ENCODE measurements around the gene CDH4.

CDH4 gene

DNA sequence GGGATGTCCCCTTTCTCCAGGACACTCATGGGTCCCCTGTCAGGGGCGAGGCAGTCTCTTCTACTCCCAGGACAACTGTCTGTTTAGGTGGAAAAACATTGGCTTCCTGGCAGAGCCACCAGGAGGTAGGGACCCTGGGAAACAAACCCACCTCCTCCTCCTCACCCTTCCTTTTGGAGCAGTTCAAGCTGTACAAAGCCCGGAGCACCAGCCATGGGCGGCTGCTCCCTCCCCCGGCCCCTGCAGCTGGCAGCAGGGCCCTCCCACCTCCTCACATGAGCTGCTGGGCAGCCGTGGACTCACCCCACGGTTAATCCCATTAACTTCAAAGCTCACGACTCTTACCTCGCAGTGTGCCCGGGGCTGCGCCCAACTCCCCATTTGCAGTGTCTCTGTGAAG is 48.6 kb downstream of the CDH4 start:
- DNase-seq (ENCODE audit: low read depth in 2 of 2) = no peak

DNA sequence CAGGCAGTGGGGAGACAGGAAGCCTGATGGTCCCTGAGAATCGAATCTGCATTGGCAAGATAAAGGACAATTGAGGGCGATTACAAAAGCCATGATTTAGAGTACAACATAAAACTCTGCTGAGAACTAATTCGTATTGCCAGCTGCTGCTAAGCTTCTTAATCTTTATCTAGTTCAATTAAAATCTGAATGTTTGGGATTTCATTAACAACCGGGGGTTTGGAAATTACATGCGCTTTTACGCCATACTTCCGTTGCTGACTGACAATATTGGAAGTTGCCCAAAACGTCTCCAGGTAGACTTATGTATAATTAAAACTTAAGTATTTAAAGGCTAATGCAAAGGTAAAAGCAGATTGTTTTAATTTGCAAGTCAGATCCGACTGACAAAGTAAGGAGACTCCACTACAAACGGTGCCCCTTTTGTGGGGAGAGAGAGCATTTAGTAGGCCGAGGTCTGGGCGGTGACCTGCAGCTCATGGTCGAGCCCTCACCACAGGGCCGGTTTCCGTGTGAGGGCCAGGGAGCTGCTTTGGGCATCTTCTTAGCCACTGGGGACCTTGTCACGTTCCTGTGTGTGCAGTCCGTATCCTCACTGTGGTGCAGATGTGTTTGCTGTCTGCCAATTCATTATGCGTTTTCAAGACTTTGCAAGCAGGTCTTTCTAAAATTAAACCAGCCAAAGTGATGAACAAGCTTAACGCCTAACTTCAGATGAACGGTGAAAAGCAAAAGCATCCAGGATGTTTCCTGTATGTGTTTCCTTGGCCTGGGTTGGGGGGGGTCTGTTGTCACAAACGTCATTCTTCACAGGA is 49.9 kb downstream of the CDH4 start:
- no peak for DNase-seq (ENCODE audit: low read depth in 2 of 2)

DNA sequence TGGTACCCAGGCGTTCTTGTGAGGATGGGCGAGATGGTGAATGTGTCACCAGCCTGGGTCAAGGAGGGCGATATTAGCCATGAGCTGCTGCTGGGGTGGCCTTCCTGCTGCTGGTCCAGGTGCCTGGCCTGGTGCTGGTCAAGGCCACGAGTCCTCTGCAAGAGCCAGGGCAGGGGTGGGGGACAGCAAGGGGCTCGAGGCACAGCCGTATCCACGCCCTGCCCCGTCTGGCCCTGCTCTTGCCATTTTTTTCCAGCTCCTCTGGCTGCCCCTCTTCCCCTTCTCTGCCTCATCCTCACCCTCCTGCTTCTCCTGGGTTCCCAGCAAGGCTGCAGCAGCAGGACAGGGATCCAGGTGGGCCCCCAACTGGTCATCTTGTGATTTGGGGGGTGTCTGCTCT is 51.2 kb downstream of the CDH4 start:
- no peak for DNase-seq (ENCODE audit: low read depth in 2 of 2)

DNA sequence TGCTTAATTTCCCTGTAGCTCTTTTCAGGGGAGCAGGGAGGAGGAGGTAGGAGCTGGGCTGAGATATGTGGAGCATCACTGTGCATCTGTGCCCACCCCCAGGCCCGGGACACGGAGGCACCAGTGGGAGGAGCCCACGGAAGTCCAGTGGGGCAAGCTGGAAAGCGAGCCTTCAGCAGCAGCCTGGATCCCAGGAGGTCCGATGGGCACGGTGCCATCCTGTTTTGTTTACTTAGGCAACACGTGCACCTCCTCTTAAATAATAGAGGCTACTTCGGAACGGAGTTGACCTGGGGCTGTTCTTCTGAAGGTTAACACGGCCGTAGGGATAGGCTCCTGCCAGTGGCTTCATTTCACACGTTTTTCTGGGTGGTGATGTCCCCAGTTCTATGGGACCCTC is 51.6 kb downstream of the CDH4 start:
- no peak for DNase-seq (ENCODE audit: low read depth in 2 of 2)

DNA sequence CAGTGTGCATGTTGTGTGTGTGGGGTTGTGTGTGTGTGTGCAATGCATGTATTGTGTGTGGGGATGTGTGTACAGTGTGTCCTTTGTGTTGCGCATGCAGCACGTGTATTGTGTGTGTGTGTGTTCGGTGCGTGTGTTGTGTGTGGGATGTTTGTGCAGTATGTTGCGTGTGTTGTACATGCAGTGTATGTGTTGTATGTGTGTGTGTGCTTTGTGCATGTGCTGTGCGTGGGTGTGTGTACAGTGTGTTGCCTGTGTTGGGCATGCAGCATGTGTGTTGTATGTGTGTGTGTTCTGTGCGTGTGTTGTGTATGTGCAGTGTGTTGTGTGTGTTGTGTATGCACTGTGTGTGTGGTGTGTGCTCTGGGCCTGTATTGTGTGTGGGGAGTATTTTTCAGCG is 52.7 kb downstream of the CDH4 start:
- DNase-seq (ENCODE audit: low read depth in 2 of 2) = no peak

DNA sequence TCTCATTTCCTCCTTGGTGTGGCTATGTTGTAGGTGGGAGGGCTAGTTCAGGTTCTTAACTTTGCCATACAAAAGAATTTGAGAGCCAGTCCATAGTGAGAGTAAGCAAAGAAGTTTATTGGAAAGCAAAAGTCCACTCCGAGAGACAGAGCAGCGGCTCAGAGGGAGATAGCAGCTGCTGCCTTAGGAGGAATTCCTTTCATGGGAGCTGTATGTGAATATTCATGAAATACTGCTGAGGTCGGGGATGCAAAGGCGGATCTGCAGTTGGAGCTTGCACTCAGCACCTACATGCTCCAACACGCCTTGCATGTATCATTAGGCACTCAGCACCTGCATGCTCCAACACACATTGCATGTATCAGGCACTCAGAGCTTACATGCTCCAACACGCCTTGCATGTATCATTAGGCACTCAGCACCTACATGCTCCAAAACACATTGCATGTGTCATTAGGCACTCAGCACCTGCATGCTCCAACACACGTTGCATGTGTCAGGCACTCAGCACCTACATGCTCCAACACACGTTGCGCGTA is 54.9 kb downstream of the CDH4 start:
- DNase-seq (ENCODE audit: low read depth in 2 of 2) = no peak

DNA sequence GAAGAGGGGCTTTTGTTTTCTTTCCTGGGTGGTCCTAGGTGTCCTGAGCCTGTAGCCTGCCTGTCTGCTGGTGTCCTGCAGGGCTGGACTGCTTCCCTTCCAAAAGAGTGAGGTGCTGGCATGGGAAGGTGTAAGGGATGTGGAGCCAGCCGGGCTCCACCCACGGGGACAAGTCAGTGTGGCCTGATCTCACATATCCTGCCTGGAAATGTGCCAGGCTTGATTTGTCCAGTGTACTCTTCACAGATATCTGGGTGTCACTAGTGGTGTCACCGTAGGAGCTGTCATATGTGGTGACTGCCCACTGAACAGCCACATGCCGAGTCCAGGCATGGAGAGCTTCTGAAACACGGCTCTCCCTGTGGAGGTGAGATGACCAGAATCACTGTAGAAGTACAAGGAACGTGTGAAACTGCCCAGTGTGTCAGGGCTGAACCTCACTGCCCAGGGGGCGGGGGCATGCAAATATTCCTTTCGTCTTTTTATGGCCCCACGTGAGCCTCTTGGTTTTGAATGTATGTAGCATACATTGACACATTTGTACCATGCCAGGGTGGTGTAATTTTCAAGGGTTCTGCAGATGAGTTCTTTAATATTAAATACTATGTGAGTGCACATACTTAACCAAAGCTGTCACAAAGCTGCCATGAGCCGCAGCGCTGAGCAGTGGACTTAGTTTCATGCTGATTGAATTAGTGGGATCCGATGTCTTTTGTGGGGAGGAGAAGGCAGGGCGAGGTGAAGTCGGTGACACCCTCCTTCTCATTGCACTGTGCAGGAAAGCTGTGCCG is 55.8 kb downstream of the CDH4 start:
- no peak for DNase-seq (ENCODE audit: low read depth in 2 of 2)

DNA sequence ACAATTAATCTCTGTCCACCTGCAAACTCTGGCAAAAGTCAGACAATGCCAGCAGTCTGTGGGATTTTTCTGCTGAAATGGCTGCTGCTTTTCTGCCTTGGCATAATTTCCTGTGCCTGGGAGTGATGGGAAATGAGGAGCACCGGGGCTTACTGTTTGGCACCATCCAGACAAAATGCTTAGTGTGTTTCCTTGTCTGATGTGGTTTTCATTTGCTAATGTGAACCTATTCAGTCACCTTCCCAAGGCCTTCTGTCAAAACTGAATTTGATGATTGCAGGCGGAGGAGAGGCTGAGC is 56.4 kb downstream of the CDH4 start:
- DNase-seq (ENCODE audit: low read depth in 2 of 2) = no peak

DNA sequence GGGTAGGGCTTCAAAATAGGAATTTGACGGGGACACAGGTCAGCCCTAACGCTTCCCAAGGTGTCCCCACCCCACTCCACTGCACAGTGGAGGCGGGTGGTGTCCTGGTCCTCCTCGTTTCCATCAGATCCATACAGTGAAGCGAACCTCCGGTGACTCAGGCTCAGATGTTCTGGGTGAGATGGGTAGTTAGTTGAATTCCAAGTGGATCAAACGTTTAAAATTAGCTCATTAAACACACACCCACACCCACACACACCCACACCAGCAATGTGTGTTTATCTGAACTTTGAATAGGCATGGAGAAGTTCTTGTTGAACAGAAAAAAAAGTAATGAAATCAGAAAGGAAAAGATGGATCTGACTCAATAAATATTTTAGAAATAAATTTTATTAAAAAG is 58.9 kb downstream of the CDH4 start:
- DNase-seq (ENCODE audit: low read depth in 2 of 2) = no peak

DNA sequence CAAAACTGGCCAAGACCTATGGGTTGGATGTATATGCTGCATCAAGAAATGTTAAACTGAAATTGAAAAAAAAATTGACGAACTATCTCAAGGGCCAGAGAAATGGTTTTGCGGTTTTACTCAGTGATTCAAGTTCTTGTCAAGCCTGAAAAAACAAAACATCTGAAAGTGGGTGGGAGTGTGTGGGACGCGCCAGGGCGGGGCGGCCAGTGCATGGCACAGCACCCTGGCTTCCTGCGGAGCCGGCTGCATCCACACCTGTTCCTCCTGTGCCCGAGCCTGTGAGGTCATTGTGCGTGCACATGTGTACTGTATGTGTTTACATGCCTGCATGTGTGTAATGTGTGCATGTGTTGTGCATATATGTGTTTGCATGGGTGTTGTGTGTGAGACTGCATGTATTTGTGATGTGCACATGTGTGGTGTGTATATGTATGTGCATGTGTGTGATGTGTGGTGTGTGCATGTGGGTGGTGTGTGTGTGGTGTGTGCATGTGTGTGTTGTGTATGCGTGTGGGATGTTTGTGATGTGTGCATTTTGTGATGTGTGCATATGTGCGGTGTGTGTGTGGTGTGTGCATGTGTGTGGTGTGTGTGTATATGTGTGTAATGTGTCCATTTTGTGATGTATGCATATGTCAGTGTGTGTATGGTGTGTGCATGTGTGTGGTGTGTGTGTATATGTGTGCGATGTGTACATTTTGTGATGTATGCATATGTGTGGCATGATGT is 59.8 kb downstream of the CDH4 start:
- DNase-seq (ENCODE audit: low read depth in 2 of 2) = no peak

DNA sequence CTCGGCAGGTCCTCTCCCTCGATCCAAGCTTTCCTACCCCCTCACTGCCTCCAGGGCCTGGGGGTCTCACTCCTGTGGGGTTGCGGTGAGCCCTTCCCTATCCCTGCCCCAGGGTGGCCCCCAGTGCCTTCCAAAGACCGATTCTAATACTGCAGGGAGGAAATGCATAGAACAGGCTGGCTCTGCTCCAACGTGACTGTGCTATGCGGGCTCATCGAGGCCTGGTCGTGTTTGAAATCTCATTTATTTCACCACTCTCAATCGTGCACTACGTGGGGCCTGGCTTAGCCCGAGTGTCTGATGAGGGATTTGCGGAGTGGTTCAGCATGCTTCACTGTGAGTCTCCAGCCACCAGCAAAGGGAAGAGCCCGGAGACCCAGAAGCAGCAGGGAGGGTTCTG is 60.9 kb downstream of the CDH4 start:
- DNase-seq (ENCODE audit: low read depth in 2 of 2) = no peak

DNA sequence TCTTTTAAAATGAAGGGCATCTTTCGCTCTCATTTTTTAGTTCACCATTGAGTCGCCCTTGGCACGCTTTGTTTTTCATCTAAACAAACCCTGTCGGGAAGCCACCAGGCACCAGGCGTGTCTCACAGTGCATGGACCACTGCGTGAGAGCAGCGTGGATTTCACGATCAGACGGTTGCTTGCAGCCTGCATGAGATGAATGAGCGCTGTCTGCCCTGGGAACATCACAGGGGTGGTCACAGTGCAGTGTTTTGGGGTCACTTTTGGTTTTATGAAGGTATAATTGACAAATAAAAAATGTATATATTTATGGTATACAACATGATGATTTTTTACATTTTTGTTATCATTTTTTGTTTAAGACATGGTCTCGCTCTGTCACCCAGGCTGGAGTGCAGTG is 61.3 kb downstream of the CDH4 start:
- DNase-seq (ENCODE audit: low read depth in 2 of 2) = no peak

DNA sequence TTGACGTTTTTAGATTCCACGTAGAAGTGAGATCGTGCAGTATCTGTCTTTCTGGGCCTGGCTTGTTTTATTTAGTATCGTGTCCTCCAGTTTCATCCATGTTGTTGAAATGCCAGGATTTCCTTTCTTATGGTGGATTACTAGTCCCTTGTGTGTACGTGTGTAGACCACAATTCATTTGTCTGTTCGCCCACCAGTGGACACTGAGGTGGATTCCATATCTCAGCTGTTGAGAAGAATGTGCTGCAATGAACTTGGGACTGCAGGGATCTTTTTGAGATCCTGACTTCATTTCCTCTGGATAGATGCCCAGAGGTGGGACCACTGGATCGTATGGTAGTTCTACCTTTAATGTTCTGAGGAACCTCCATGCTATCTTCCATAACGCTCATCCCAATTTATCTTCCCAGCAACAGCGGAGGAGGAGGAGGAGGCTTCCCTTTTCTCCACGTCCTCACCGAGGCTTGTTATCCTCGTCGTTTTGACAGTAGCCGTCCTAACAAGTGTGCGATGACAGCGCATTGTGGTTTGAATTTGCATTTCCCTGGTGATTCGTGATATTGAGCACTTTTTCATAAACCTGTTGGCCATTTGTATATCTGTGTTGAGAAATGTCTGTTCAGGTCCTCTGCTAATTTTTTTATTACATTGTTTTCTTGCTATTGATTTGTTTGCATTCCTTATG is 62.4 kb downstream of the CDH4 start:
- no peak for DNase-seq (ENCODE audit: low read depth in 2 of 2)

DNA sequence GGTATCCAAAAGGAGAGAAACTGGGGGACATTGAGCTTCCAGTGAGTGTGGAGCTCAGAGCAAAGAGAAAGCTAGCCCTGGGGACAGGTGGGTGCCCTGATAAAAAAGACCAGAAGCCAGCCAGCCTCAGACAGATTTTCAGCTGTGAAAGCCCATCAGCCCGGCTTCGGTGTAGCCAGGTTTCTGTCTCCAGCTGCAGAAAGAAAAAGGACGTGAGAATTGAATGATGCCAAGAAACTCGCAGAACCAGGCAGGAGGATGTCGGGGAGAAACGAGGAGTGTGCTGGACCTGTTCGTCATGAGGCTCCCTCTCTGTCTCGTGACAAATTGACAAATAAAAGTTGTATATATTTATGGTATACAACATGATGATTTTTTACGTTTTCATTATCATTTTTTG is 63.3 kb downstream of the CDH4 start:
- no peak for DNase-seq (ENCODE audit: low read depth in 2 of 2)

DNA sequence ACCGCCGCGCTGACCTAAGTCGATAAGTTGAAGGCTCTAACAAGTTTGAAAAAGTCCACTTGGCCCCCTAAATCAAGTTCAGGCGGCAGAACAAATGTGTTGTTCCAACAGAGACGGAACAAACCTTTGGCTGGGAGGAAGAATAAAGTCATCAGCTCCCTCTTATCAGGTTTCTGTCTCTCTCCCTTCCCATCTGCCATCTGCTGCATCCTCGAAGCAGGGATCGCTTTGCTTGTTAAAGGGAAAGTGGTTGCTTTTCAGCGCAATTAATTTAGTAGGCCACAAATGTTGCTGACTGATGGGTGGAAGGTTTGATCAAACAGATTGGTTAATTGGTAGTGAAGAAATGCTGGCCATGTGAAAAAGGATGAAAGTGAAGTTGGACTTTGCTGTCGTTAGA is 64.3 kb downstream of the CDH4 start:
- no peak for DNase-seq (ENCODE audit: low read depth in 2 of 2)

DNA sequence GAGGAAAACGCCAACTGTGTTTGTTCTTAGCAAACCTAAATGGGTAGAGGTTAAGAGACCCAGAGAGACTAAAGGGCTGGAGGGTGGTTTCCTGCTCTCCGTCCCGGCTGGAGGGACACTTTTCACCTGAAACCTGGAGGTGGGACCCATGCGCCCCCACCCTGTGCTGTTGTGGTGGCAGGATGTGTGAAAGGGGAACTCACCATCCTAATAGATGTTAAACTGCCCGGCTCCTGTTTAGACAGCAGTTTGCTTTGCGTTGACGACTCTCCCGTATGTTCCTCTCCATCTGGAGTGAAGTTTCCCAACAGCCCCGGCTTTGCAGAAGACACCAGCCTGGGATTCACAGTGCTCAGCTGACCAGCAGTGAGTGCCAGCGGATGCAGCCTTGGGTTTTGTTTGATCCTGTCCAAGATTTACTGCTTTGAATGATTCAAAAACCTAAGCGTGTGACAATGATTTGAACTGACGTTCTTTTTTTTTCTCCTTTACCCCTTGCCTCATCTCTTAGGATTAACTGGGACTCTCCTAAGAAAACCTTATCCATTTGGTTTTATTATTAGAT is 66.0 kb downstream of the CDH4 start:
- no peak for DNase-seq (ENCODE audit: low read depth in 2 of 2)

DNA sequence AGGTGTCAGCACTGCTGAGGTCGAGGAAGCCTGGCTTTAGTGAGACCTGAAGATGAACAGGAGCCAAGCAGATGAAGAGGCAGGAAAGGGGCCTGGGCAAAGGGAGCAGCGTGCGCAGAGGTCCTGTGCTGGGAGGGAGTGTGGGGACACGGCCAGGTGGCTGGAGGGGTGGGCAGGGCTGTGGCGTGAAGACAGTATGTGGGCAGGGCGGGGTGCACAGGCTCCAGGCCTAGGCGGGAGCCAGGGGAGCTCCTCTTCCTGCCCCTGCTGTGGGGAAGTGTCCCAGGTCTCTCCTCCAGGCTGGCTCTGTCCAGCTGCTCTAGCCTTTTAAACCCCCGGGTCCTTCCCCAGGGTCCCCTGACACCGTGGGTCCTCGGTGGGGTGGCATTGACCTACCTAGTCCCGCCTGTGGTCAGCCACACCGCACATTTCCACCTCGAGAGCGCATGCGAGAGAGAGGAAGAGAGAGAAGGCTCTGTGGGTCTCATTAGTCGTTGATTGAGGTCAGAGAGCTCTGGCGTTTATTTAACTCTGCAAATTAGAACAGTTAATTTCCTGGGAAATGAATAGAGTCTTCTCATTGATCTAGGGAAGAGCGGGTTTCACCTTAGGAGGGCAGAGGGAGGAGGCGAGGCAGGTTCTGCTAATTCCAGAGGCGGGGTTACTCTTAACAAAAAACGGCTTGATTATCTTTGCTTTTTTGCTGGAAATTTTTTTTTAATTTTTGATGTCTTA is 68.8 kb downstream of the CDH4 start:
- no peak for DNase-seq (ENCODE audit: low read depth in 2 of 2)

DNA sequence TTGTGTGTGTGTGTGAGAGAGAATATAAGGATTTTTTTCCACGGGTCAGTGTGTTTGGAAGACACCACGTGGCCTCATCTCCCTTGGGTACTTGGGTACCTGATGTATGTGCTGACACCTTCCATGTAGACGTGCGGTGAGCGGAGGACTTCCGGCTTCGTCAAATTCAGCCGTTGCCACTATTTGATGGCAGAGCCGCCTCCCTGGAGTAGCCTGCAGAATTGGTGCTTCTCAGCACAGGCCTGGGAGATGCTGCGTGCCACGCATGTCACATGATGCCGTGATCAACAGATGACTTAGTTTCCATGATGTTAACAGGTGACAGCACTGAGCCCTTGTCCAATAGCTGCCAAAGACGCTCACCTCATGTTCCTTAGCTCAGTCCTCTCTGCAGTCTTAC is 69.4 kb downstream of the CDH4 start:
- DNase-seq (ENCODE audit: low read depth in 2 of 2) = no peak

DNA sequence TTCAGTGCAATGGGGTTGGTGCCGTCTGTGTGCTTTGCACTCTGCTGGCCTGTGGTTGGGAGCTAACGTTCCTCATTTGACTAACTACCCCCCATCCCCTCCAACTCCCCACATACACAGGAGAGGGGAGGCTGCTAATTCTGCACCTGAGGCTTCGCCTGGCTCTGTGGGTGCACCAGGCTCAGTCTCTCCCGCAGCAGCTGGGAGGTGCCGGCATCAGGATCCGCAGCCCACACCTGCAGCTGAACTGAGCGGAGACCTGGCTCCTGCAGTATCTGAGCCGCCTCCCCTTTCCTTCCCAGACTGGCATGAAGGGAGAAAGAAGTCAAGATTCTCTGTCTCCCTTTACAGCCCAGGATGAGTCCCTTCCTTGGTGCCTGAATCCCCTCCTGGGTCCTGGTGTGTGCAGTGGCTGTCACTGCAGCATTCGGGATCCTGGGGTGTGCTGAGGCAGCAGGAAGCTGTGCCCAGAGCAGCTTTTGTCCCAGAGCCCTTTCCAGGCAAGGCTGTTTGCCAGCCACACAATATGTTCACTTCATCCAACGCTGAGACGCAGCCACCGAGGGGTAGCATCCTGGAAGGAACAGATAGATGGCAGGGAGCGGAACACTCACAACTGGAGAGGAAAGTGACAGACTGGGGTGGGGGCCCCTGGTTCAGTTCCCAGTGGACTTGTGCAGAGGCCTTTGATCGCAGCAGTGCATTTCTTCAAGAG is 70.2 kb downstream of the CDH4 start:
- no peak for DNase-seq (ENCODE audit: low read depth in 2 of 2)

DNA sequence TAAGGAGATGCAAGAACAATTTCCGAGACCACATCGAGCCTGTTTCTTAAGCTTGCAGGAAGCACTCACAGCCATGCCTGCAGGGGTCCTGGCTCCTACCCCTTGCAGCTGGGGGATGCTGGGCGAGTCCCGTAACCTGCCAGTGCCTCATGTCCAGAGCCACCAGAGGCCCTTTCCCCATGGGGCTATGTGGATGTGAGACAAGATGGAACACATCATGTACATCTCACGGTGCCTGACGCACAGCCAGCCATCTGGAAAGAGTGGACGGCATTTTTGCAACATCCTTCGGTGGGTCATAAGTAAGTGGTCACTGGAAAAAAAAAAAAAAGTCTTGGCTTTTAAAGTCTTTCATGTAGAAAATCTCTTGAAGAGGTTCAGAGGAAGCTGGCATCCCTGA is 72.8 kb downstream of the CDH4 start:
- DNase-seq (ENCODE audit: low read depth in 2 of 2) = no peak

Measured in fibroblast of skin of left quadriceps (primary cell).